ENCODE data around the gene SRGAP1. TPM values are rescaled to one million over a fixed set of nuclear protein-coding genes. Genes with fewer than 3 reads are reported as not detected.

The SRGAP1 gene
- total and polyA plus RNA-seq, 8 donors, result 2.5 to 13.3 (median 7.5) TPM

GRCh38 chr12:63958876-63959580, 114.5 kb downstream of the SRGAP1 start:
- WGBS, 2 donors, result 64 to 72% methylated on average over 3 of the region's 3 CpGs
- no peak for FAIRE-seq
- Histone ChIP-seq H3K4me3 (no peak overlapping the region), H3K4me1 (peaks cover 11 to 28% (median 19%) of the 10 kb centered on the region in 3 donors), H3K27ac (no peak overlapping the region), H3K36me3 (no peaks in the 10 kb centered on the region), H3K9me3 (no peaks in the 10 kb centered on the region), H3K27me3 (no peaks in the 10 kb centered on the region)
- ATAC-seq, result no peak
- no peak for TF ChIP-seq CTCF (IDR thresholded peaks at IDR 0.05)
- intact Hi-C loops (cut with DNase I), result no loop called here
- DNase-seq, result no peak

- H3K4me1 ChIP-seq, result peaks cover 0 to 15% (median 9%) of the 10 kb centered on the region in 3 donors
- H3K27ac ChIP-seq, result no peak overlapping the region
- no peaks in the 10 kb centered on the region for H3K27me3 ChIP-seq
- H3K9me3 ChIP-seq, result no peaks in the 10 kb centered on the region
- DNase-seq (no peak), FAIRE-seq (no peak), ATAC-seq (no peak)
- H3K36me3 ChIP-seq, result no peaks in the 10 kb centered on the region
- WGBS, 2 donors, result 84% methylated on average over 5 of the region's 5 CpGs
- intact Hi-C loops (cut with DNase I), result no loop called here
- TF ChIP-seq CTCF (IDR thresholded peaks at IDR 0.05), result no peak
- H3K4me3 ChIP-seq, result no peak overlapping the region
Measured at GRCh38 chr12:63961048-63961447, 116.5 kb downstream of the SRGAP1 start.

GRCh38 chr12:63961543-63961942, 117.0 kb downstream of the SRGAP1 start:
- Histone ChIP-seq H3K4me1 (peaks cover 0 to 10% (median 5%) of the 10 kb centered on the region in 3 donors), H3K27ac (no peak overlapping the region), H3K36me3 (no peaks in the 10 kb centered on the region), H3K27me3 (no peaks in the 10 kb centered on the region), H3K9me3 (no peaks in the 10 kb centered on the region), H3K4me3 (no peak overlapping the region)
- ATAC-seq (no peak), DNase-seq (no peak), FAIRE-seq (no peak)
- 66 to 73% methylated on average over 3 of the region's 3 CpGs for WGBS, 2 donors
- intact Hi-C loops (cut with DNase I), result no loop called here
- no peak for TF ChIP-seq CTCF (IDR thresholded peaks at IDR 0.05)

GRCh38 chr12:63963868-63964267, 119.4 kb downstream of the SRGAP1 start:
- Histone ChIP-seq H3K27ac (no peak overlapping the region), H3K27me3 (no peaks in the 10 kb centered on the region), H3K4me3 (no peak overlapping the region), H3K36me3 (no peaks in the 10 kb centered on the region), H3K4me1 (peaks cover 0 to 8% (median 5%) of the 10 kb centered on the region in 3 donors), H3K9me3 (no peaks in the 10 kb centered on the region)
- intact Hi-C loops (cut with DNase I), result no loop called here
- DNase-seq, result no peak
- peak in 1 of 4 donors; percentile 46 for ATAC-seq
- no peak for FAIRE-seq
- no peak for TF ChIP-seq CTCF (IDR thresholded peaks at IDR 0.05)
- 84 to 88% methylated on average over 2 of the region's 2 CpGs for WGBS, 2 donors

GRCh38 chr12:63964301-63964700, 119.8 kb downstream of the SRGAP1 start:
- peaks cover 0 to 5% (median 4%) of the 10 kb centered on the region in 3 donors for H3K4me1 ChIP-seq
- FAIRE-seq (no peak), DNase-seq (no peak), ATAC-seq (no peak)
- H3K4me3 ChIP-seq, result no peak overlapping the region
- no peaks in the 10 kb centered on the region for H3K36me3 ChIP-seq
- no peaks in the 10 kb centered on the region for H3K9me3 ChIP-seq
- intact Hi-C loops (cut with DNase I), result no loop called here
- TF ChIP-seq CTCF (IDR thresholded peaks at IDR 0.05), result no peak
- 97 to 100% methylated on average over 1 of the region's 1 CpG for WGBS, 2 donors
- no peaks in the 10 kb centered on the region for H3K27me3 ChIP-seq
- no peak overlapping the region for H3K27ac ChIP-seq
